ENCODE data around the gene HSPB6. TPM values are rescaled to one million over a fixed set of nuclear protein-coding genes. Genes with fewer than 3 reads are reported as not detected.

HSPB6 gene
- total and polyA plus RNA-seq, 4 donors: 13.2 to 44.8 (median 24.5) TPM

GRCh38 chr19:35786299-35787160 is 29.7 kb upstream of the HSPB6 start:
- H3K4me3 ChIP-seq: no peak overlapping the region
- no peaks in the 10 kb centered on the region for H3K27me3 ChIP-seq (ENCODE audit: control insufficient read depth in 3 of 3, insufficient read depth in 3 of 3, low read length in 2 of 3)
- no peak for TF ChIP-seq CTCF (IDR thresholded peaks at IDR 0.05; ENCODE audit: control extremely low read depth, extremely low read depth)
- no peak overlapping the region for H3K9ac ChIP-seq (ENCODE audit: insufficient read depth in 1 of 2, low read length in 2 of 2)
- H3K4me1 ChIP-seq (ENCODE audit: control insufficient read depth in 5 of 5, insufficient read depth in 5 of 5, low read length in 5 of 5): no peaks in the 10 kb centered on the region
- H3K36me3 ChIP-seq (ENCODE audit: control insufficient read depth in 4 of 4, insufficient read depth in 4 of 4, low read length in 4 of 4): peaks cover 0 to 27% (median 17%) of the 10 kb centered on the region in 4 donors
- ATAC-seq (ENCODE audit: insufficient read depth, low FRiP score) (no peak), DNase-seq (no peak)
- H3K27ac ChIP-seq (ENCODE audit: low read depth in 1 of 2, low read length in 1 of 2): no peak overlapping the region
- H3K9me3 ChIP-seq (ENCODE audit: control insufficient read depth in 4 of 4, insufficient read depth in 3 of 4, low read length in 3 of 4): no peaks in the 10 kb centered on the region
- WGBS, 2 donors: 95 to 97% methylated on average over 29 to 31 of the region's 31 CpGs

GRCh38 chr19:35785339-35785627 is 28.5 kb upstream of the HSPB6 start:
- Histone ChIP-seq H3K36me3 (ENCODE audit: control insufficient read depth in 4 of 4, insufficient read depth in 4 of 4, low read length in 4 of 4) (peaks cover 0 to 33% (median 24%) of the 10 kb centered on the region in 4 donors), H3K4me1 (ENCODE audit: control insufficient read depth in 5 of 5, insufficient read depth in 5 of 5, low read length in 5 of 5) (no peaks in the 10 kb centered on the region), H3K27me3 (ENCODE audit: control insufficient read depth in 3 of 3, insufficient read depth in 3 of 3, low read length in 2 of 3) (no peaks in the 10 kb centered on the region), H3K9ac (ENCODE audit: insufficient read depth in 1 of 2, low read length in 2 of 2) (no peak overlapping the region), H3K4me3 (no peak overlapping the region), H3K9me3 (ENCODE audit: control insufficient read depth in 4 of 4, insufficient read depth in 3 of 4, low read length in 3 of 4) (no peaks in the 10 kb centered on the region), H3K27ac (ENCODE audit: low read depth in 1 of 2, low read length in 1 of 2) (no peak overlapping the region)
- ATAC-seq (ENCODE audit: insufficient read depth, low FRiP score) (no peak), DNase-seq (no peak)
- 89 to 96% methylated on average over 10 of the region's 10 CpGs for WGBS, 2 donors
- TF ChIP-seq CTCF (IDR thresholded peaks at IDR 0.05; ENCODE audit: control extremely low read depth, extremely low read depth): no peak

GRCh38 chr19:35784503-35785338 is 27.9 kb upstream of the HSPB6 start:
- no peak overlapping the region for H3K9ac ChIP-seq (ENCODE audit: insufficient read depth in 1 of 2, low read length in 2 of 2)
- no peak overlapping the region for H3K27ac ChIP-seq (ENCODE audit: low read depth in 1 of 2, low read length in 1 of 2)
- no peak for ATAC-seq (ENCODE audit: insufficient read depth, low FRiP score)
- DNase-seq: no peak
- peaks cover 0 to 33% (median 25%) of the 10 kb centered on the region in 4 donors for H3K36me3 ChIP-seq (ENCODE audit: control insufficient read depth in 4 of 4, insufficient read depth in 4 of 4, low read length in 4 of 4)
- H3K4me3 ChIP-seq: no peak overlapping the region
- no peaks in the 10 kb centered on the region for H3K27me3 ChIP-seq (ENCODE audit: control insufficient read depth in 3 of 3, insufficient read depth in 3 of 3, low read length in 2 of 3)
- no peak for TF ChIP-seq CTCF (IDR thresholded peaks at IDR 0.05; ENCODE audit: control extremely low read depth, extremely low read depth)
- H3K4me1 ChIP-seq (ENCODE audit: control insufficient read depth in 5 of 5, insufficient read depth in 5 of 5, low read length in 5 of 5): no peaks in the 10 kb centered on the region
- WGBS, 2 donors: 88 to 90% methylated on average over 30 to 45 of the region's 45 CpGs
- no peaks in the 10 kb centered on the region for H3K9me3 ChIP-seq (ENCODE audit: control insufficient read depth in 4 of 4, insufficient read depth in 3 of 4, low read length in 3 of 4)

Data from lung (tissue), 12 donors.